Epithelial cell of esophagus (primary cell): ENCODE data around the gene PFKFB1.

Experiments used
- DNase-seq: peaks from one replicate; pipeline ENCODE4 v3.0.0; 2010; ENCODE audit warnings: low read depth
- H3K4me3 ChIP-seq: 2 replicates; pipeline ENCODE4 v1.5.1; 2011; ENCODE audit warnings: mild to moderate bottlenecking, low read length, control low read depth
- TF ChIP-seq, protein P1 (sequence below): IDR thresholded peaks from 2 replicates; pipeline ENCODE4 v1.5.1; 2011; ENCODE audit warnings: low read depth, mild to moderate bottlenecking, low read length, control low read depth, inconsistent platforms; ENCODE audit not compliant: insufficient read depth; ENCODE audit errors: missing control alignments

Gene PFKFB1

DNA sequence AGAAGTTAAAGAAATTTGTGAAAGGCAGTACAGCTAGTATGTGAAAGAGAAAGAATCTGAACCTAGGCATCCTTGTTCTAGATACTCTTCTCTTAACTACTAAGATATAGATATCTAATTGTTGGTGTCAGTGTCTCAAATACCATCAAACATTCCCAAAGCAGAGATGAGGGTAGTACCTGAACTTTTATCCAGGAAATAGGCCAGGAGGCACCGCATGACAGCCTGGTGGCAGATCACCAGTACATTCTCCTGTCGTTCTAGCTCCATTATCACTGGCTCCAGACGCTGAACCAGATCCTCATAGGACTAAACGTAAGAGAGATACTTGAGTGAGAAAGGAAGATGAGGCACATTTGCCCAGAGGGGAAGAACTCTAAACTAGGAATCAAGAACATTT lies 56.6 kb downstream of the PFKFB1 start:
- H3K4me3 ChIP-seq = no peak overlapping the region
- TF ChIP-seq, protein P1, sequence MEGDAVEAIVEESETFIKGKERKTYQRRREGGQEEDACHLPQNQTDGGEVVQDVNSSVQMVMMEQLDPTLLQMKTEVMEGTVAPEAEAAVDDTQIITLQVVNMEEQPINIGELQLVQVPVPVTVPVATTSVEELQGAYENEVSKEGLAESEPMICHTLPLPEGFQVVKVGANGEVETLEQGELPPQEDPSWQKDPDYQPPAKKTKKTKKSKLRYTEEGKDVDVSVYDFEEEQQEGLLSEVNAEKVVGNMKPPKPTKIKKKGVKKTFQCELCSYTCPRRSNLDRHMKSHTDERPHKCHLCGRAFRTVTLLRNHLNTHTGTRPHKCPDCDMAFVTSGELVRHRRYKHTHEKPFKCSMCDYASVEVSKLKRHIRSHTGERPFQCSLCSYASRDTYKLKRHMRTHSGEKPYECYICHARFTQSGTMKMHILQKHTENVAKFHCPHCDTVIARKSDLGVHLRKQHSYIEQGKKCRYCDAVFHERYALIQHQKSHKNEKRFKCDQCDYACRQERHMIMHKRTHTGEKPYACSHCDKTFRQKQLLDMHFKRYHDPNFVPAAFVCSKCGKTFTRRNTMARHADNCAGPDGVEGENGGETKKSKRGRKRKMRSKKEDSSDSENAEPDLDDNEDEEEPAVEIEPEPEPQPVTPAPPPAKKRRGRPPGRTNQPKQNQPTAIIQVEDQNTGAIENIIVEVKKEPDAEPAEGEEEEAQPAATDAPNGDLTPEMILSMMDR = no peak
- DNase-seq = no peak

DNA sequence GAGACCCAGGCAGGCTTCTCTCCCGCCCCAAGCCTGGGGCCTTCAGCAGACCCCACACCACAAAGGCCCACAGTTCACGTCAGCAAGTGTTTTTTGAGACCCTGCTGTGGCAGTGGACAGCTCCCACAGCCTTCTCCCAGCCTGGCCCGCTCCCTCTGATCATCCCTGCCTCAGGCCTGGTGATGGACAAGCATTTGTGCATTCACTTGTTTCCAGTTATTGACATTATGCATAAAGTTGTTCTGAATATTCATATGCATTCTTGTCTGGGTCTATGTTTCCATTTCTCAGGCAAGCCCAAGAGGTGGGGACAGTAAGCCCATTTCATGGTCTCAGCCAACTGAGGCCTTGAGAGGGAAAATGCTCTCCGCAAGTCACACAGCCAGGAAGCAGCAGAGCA lies 58.7 kb downstream of the PFKFB1 start:
- TF ChIP-seq, protein P1 = no peak
- no peak overlapping the region for H3K4me3 ChIP-seq
- no peak for DNase-seq

DNA sequence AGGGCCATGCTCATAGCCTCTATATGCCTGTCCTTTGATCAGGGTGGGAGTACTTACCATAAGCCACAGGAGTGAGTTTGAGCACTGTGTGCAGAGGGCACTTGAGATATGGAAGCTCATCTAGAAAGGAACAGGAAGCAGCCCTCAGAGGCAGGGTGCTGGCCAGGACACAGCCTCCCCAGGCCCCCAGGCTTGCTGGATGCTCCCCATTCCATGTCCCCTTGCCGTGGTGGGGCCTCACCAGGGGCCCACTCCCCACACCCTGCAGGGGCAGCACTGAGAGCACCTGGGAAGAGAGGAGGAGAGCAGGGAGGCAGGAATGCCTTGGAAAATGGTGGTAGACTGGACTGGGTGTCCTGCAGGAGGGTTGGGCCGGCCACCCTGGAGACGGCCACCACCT lies 59.1 kb downstream of the PFKFB1 start:
- no peak overlapping the region for H3K4me3 ChIP-seq
- TF ChIP-seq, protein P1 = no peak
- DNase-seq = no peak

DNA sequence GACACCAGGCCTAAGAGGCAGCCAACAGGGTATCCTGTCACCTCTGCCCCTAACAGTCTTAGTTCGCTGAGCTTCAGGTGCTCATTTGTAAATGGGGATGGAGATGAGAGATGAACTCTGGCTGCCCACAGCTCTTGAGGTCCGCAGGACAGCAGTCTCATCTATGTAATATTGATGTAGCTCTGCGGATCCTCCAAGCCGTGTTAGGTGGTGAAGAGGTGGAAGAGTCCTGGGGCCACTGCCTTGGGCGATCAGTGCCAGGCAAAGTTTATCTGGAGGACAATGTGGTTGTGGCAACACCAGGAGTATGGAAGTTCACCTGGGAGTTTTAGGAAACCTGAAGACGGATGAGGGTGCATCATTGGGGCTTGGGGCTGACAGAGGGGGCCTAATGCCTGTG lies 59.9 kb downstream of the PFKFB1 start:
- TF ChIP-seq, protein P1 = no peak
- no peak overlapping the region for H3K4me3 ChIP-seq
- DNase-seq = no peak

DNA sequence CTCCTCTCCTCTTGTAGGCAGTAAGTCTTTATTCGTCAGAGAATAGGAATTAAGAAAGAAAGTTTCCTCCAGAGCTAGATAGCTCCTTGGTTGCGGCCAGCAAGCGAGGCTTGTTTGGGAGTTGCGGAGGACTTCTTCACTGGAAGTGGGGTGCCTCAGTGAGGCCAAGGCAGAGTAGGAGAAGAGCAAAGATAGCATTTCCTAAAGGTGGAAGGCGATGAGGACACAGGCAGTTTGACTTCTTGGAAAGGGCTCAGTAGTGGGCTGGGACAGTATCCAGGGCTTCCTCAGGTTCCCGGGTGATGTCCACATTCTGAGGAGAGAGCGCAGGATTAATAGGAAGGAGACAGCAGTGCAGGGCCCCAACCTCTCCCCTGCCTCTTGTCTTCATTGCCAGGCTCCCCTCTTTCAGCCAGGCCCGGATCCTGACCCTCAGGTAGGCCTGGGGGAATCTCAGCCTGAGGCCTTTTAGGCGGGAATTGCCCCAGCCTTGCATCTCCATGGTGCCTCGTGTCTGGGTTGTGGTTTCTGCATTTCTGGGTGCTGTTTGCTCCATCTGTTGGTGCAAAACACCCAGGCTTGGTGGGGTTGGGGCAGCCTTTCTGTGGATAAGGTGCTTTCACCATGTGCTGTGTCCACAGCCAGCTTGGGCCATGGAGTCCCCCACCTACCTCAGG lies 60.7 kb downstream of the PFKFB1 start:
- TF ChIP-seq, protein P1 = no peak
- H3K4me3 ChIP-seq = no peak overlapping the region
- DNase-seq = no peak

DNA sequence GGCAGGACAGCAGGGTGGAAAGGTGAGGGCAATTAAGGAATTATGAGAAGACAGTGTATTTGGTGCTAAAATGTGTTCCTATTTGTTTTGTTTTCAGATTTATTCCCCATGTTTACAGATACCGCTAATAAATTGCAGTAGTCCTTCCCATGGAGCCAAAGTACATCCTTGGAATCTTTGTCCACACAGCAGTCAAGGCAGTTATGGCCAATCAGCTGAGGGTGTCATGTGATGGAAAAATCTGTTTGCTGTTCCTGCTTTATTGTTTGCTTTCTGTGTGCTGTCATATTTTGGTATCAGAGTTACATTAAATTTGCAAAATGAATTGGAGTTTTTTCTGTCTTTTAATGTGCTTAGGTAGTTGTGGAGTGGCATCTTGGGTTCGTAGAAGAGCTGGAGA lies 62.9 kb downstream of the PFKFB1 start:
- TF ChIP-seq, protein P1 = no peak
- DNase-seq = no peak
- H3K4me3 ChIP-seq = no peak overlapping the region

DNA sequence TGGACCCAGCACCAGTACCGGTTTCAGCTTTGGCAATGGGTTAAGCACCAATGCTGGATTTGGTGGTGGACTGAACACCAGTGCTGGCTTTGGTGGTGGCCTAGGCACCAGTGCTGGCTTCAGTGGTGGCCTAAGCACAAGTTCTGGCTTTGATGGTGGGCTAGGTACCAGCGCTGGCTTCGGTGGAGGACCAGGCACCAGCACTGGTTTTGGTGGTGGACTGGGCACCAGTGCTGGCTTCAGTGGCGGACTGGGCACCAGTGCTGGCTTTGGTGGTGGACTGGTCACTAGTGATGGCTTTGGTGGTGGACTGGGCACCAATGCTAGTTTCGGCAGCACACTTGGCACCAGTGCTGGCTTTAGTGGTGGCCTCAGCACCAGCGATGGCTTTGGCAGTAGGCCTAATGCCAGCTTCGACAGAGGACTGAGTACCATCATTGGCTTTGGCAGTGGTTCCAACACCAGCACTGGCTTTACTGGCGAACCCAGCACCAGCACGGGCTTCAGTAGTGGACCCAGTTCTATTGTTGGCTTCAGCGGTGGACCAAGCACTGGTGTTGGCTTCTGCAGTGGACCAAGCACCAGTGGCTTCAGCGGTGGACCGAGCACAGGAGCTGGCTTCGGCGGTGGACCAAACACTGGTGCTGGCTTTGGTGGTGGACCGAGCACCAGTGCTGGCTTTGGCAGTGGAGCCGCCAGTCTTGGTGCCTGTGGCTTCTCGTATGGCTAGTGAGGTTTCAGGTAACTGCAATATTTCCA lies 63.5 kb downstream of the PFKFB1 start:
- DNase-seq = no peak
- no peak overlapping the region for H3K4me3 ChIP-seq
- TF ChIP-seq, protein P1 = no peak
